H1 (cell line): Measurements from ENCODE around the gene SERINC5. TPM values are rescaled to one million over a fixed set of nuclear protein-coding genes. Genes with fewer than 3 reads are reported as not detected.

ENCODE experiments used
- BRCA1 ChIP-seq: IDR thresholded peaks from 2 replicates; pipeline ENCODE4 v1.6.1; 2012; ENCODE audit warnings: low read depth, low read length, improper control_type of control experiment
- CHD7 ChIP-seq: fragments of 300-600 bp; sonication (generic); IDR thresholded peaks from 2 replicates; pipeline ENCODE4 v1.7.1; 2012; ENCODE audit warnings: low read length, moderate library complexity, mild to moderate bottlenecking, inconsistent platforms; ENCODE audit not compliant: insufficient replicate concordance
- FOSL1 ChIP-seq: IDR thresholded peaks from 2 replicates; pipeline ENCODE4 v1.6.1; 2011; ENCODE audit warnings: mild to moderate bottlenecking, low read depth, low read length, moderate library complexity; ENCODE audit not compliant: insufficient read depth
- GTF2F1 ChIP-seq: IDR thresholded peaks from 2 replicates; pipeline ENCODE4 v1.6.1; 2012; ENCODE audit warnings: low read depth, low read length, improper control_type of control experiment, borderline replicate concordance
- JUN ChIP-seq: IDR thresholded peaks from 2 replicates; pipeline ENCODE4 v1.6.1; 2011; ENCODE audit warnings: low read depth, mild to moderate bottlenecking, improper control_type of control experiment, low read length
- KDM5A ChIP-seq: fragments of 200-600 bp; IDR thresholded peaks from 2 replicates; pipeline ENCODE4 v1.7.1; 2012; ENCODE audit warnings: mild to moderate bottlenecking, low read length, inconsistent platforms, mixed read lengths
- POU5F1 ChIP-seq: IDR thresholded peaks from 2 replicates; pipeline ENCODE4 v1.6.1; 2011; ENCODE audit warnings: low read depth, mild to moderate bottlenecking, low read length, moderate library complexity
- USF2 ChIP-seq: IDR thresholded peaks from 2 replicates; pipeline ENCODE4 v1.6.1; 2011; ENCODE audit warnings: low read length, improper control_type of control experiment
- YY1 ChIP-seq: IDR thresholded peaks from 2 replicates; pipeline ENCODE4 v1.6.1; 2011; ENCODE audit warnings: low read depth, mild to moderate bottlenecking, low read length
- polyA plus RNA-seq, 7 experiments: library from polyadenylated mRNA; depleted of rRNA in 3 of 7; stranded (reverse) in 5 of 7; unstranded in 2 of 7; fragments of >200 nt in 5 of 7; fragments of 200-250 nt in 2 of 7; gene quantifications; 1 replicate in 5 of 7; 2 replicates in 1 of 7; 4 replicates in 1 of 7; pipeline versions ENCODE4 v1.2.1 to v1.2.3, GENCODE V29; 2011 to 2013; ENCODE audit warnings: missing spikeins in 2 of 7, mixed read lengths in 2 of 7
- total RNA-seq: library from RNA; stranded (reverse); fragmentation: NEBNext Ultra II Directional; extraction: Animal tissue kit (Norgen Biotek cat#: 25700); gene quantifications from 2 replicates; pipeline ENCODE4 v1.2.1, GENCODE V29; 2021

The SERINC5 gene
- total and polyA plus RNA-seq, 2 of the 8 experiments (the other 6 are each of a cell fraction or from before 2014, with no cell fraction given): 32.2 to 149 TPM

- TF ChIP-seq CHD7: no peak
- TF ChIP-seq GTF2F1: no peak
- TF ChIP-seq POU5F1: no peak
- no peak for TF ChIP-seq BRCA1
- TF ChIP-seq FOSL1: no peak
- no peak for TF ChIP-seq JUN
- TF ChIP-seq YY1: no peak
- TF ChIP-seq KDM5A: no peak
- no peak for TF ChIP-seq USF2
Observed at GRCh38 chr5:80193401-80193800, 62.4 kb downstream of the SERINC5 start (continued).
